NCI-H2227 (cell line): ENCODE data around the gene SDR42E1.

Experiments used
- DNase-seq: peaks from one replicate; lab custom pipeline; 2025; ENCODE audit not compliant: unreplicated experiment; lab: John Stamatoyannopoulos, UW

SDR42E1 gene

GRCh38 chr16:81940781-81941560 lies 70.3 kb downstream of the SDR42E1 start:
- peak; percentile 31 for DNase-seq

- DNase-seq = no peak
Observed at GRCh38 chr16:81939164-81940056, 71.9 kb downstream of the SDR42E1 start.
